GM23248 (cell line): ENCODE measurements around the gene C2orf81. TPM values are rescaled to one million over a fixed set of nuclear protein-coding genes. Genes with fewer than 3 reads are reported as not detected.

Source experiments
- DNase-seq: peaks from one replicate; pipeline ENCODE4 v3.0.0-alpha.2; 2015
- H2AFZ ChIP-seq: fragments of 200-600 bp; sonication (generic); 2 replicates; pipeline ENCODE4 v1.6.1; 2016; ENCODE audit warnings: antibody characterized with exemption
- H3F3A ChIP-seq: fragments of 200-600 bp; sonication (generic); 2 replicates; pipeline ENCODE4 v1.6.1; 2016; ENCODE audit warnings: mild to moderate bottlenecking, antibody characterized with exemption, mixed run types; ENCODE audit not compliant: insufficient read depth
- H3K27ac ChIP-seq: fragments of 200-600 bp; sonication (generic); 2 replicates; pipeline ENCODE4 v1.5.1; 2016; ENCODE audit warnings: mild to moderate bottlenecking
- H3K27me3 ChIP-seq: fragments of 200-600 bp; sonication (generic); replicated peaks from 2 replicates; pipeline ENCODE4 v1.6.1; 2016; ENCODE audit warnings: mild to moderate bottlenecking; ENCODE audit not compliant: insufficient read depth
- H3K36me3 ChIP-seq: fragments of 200-600 bp; sonication (generic); 2 replicates; pipeline ENCODE4 v1.6.1; 2016; ENCODE audit warnings: low read depth, mild to moderate bottlenecking
- H3K4me1 ChIP-seq: fragments of 200-600 bp; sonication (generic); 2 replicates; pipeline ENCODE4 v1.6.1; 2016; ENCODE audit warnings: mild to moderate bottlenecking; ENCODE audit not compliant: insufficient read depth
- H3K4me2 ChIP-seq: fragments of 200-600 bp; sonication (generic); one replicate; pipeline ENCODE4 v1.6.1; 2016; ENCODE audit warnings: mild to moderate bottlenecking; ENCODE audit not compliant: unreplicated experiment
- H3K4me3 ChIP-seq: fragments of 200-600 bp; sonication (generic); 2 replicates; pipeline ENCODE4 v1.5.1; 2016; ENCODE audit warnings: mild to moderate bottlenecking
- H3K79me2 ChIP-seq: fragments of 200-600 bp; sonication (generic); 2 replicates; pipeline ENCODE4 v1.6.1; 2016; ENCODE audit warnings: mild to moderate bottlenecking; ENCODE audit not compliant: insufficient read depth
- H3K9ac ChIP-seq: fragments of 200-600 bp; sonication (generic); 2 replicates; pipeline ENCODE4 v1.6.1; 2016; ENCODE audit warnings: mild to moderate bottlenecking
- H3K9me2 ChIP-seq: fragments of 200-600 bp; sonication (generic); 2 replicates; pipeline ENCODE4 v1.6.1; 2016; ENCODE audit warnings: mixed run types, mild to moderate bottlenecking, moderate library complexity; ENCODE audit not compliant: insufficient read depth
- H3K9me3 ChIP-seq: fragments of 200-600 bp; sonication (generic); one replicate; pipeline ENCODE4 v1.6.1; 2017; ENCODE audit warnings: low read depth
- H4K20me1 ChIP-seq: fragments of 200-600 bp; sonication (generic); 2 replicates; pipeline ENCODE4 v1.6.0; 2016; ENCODE audit not compliant: insufficient read depth
- EZH2 ChIP-seq: fragments of 200-600 bp; sonication (generic); IDR thresholded peaks from 2 replicates; pipeline ENCODE4 v1.6.1; 2018; ENCODE audit warnings: antibody characterized with exemption, mild to moderate bottlenecking; ENCODE audit not compliant: insufficient read depth, poor library complexity, severe bottlenecking
- EZH2phosphoT487 ChIP-seq: fragments of 200-600 bp; sonication (generic); IDR thresholded peaks from 2 replicates; pipeline ENCODE4 v1.6.1; 2018; ENCODE audit warnings: antibody characterized with exemption, moderate library complexity, mild to moderate bottlenecking, low read depth; ENCODE audit not compliant: insufficient read depth
- whole genome bisulfite sequencing, 2 experiments: methylation state at CpG; one replicate each; pipeline ENCODE4 v1.1.6; 2015 to 2017; ENCODE audit warnings: low lambda C conversion rate in 2 of 2, low coverage in 1 of 2; ENCODE audit errors: missing lambda C conversion rate in 2 of 2; 5-methylcytosine and 5-hydroxymethylcytosine counted together
- in situ Hi-C: fragments of 300-500 bp; cut with MboI; formaldehyde crosslinking; loops from 2 replicates; pipeline ENCODE4 v1.15.0; 2020
- polyA plus RNA-seq: library from polyadenylated mRNA; unstranded; fragments of >200 nt; fragmentation: Nextera tagmentation; extraction: Ambion mirVana; gene quantifications from 2 replicates; pipeline ENCODE4 v1.2.1, GENCODE V29; 2016
- total RNA-seq: library from RNA; depleted of rRNA; stranded (reverse); fragments of >200 nt; shearing (Covaris generic); gene quantifications from 2 replicates; pipeline ENCODE4 v1.2.3, GENCODE V29; 2014

C2orf81 gene
- total and polyA plus RNA-seq, 2 experiments from 2014 or later = 3.5 to 6.0 TPM

GRCh38 chr2:74417197-74417596 lies 4.2 kb downstream of the C2orf81 start:
- Histone ChIP-seq H2AFZ (no peak overlapping the region), H3K9me3 (no peaks in the 10 kb centered on the region), H3K9me2 (no peaks in the 10 kb centered on the region), H3K27ac (no peak overlapping the region), H3K79me2 (no peaks in the 10 kb centered on the region), H3K36me3 (no peaks in the 10 kb centered on the region), H3K9ac (no peak overlapping the region), H3K4me3 (no peak overlapping the region), H3K4me2 (no peak overlapping the region), H3K27me3 (no peaks in the 10 kb centered on the region), H3F3A (peaks cover 10% of the 10 kb centered on the region; the same call in 1 of the 2 replicates), H4K20me1 (no peaks in the 10 kb centered on the region), H3K4me1 (peaks cover 14% of the 10 kb centered on the region; the same call in 1 of the 2 replicates)
- DNase-seq = no peak
- WGBS, 2 experiments = 74 to 94% methylated on average over 3 of the region's 3 CpGs
- in situ Hi-C loops = no loop called here
- TF ChIP-seq EZH2 (no peak), EZH2phosphoT487 (no peak)

- TF ChIP-seq EZH2phosphoT487 = no peak
- TF ChIP-seq EZH2 = no peak
- Histone ChIP-seq H3K9me3 (no peaks in the 10 kb centered on the region), H3K79me2 (no peaks in the 10 kb centered on the region), H3K4me2 (no peak overlapping the region), H3K9me2 (no peaks in the 10 kb centered on the region), H3K27me3 (no peaks in the 10 kb centered on the region), H4K20me1 (no peaks in the 10 kb centered on the region), H3K4me3 (no peak overlapping the region), H3K27ac (no peak overlapping the region), H3K4me1 (peaks cover 14% of the 10 kb centered on the region; the same call in 1 of the 2 replicates), H3K9ac (no peak overlapping the region), H3K36me3 (no peaks in the 10 kb centered on the region), H3F3A (peaks cover 10% of the 10 kb centered on the region; the same call in 1 of the 2 replicates), H2AFZ (no peak overlapping the region)
- in situ Hi-C loops = no loop called here
- no peak for DNase-seq
- WGBS, 2 experiments = 41% methylated on average over 3 of the region's 3 CpGs
These were observed 4.6 kb downstream of the C2orf81 start for GRCh38 chr2:74416778-74417177.

GRCh38 chr2:74415762-74416395 lies 5.5 kb downstream of the C2orf81 start:
- H3K4me1 ChIP-seq = peaks cover 13% of the 10 kb centered on the region; the same call in 1 of the 2 replicates
- no peaks in the 10 kb centered on the region for H3K9me3 ChIP-seq
- H3K9ac ChIP-seq = peak overlapping the region; percentile 82
- peaks cover 9% of the 10 kb centered on the region; the same call in 1 of the 2 replicates for H3F3A ChIP-seq
- no peaks in the 10 kb centered on the region for H3K36me3 ChIP-seq
- H4K20me1 ChIP-seq = no peaks in the 10 kb centered on the region
- no peaks in the 10 kb centered on the region for H3K27me3 ChIP-seq
- in situ Hi-C loops = no loop called here
- no peak for TF ChIP-seq EZH2phosphoT487
- H3K4me2 ChIP-seq = peak overlapping the region; percentile 80
- peak; percentile 37 for DNase-seq
- H3K79me2 ChIP-seq = no peaks in the 10 kb centered on the region
- peak overlapping the region; percentile 71 for H3K4me3 ChIP-seq
- 61 to 68% methylated on average over 30 to 35 of the region's 35 CpGs for WGBS, 2 experiments
- H2AFZ ChIP-seq = peak overlapping the region; percentile 96
- H3K27ac ChIP-seq = no peak overlapping the region
- H3K9me2 ChIP-seq = no peaks in the 10 kb centered on the region

GRCh38 chr2:74414881-74415761 lies 6.3 kb downstream of the C2orf81 start:
- H2AFZ ChIP-seq = peak overlapping the region; percentile 96
- peak; percentile 74 for DNase-seq
- H3K36me3 ChIP-seq = no peaks in the 10 kb centered on the region
- no peaks in the 10 kb centered on the region for H3K9me2 ChIP-seq
- WGBS, 2 experiments = 5 to 6% methylated on average over 56 to 60 of the region's 66 CpGs
- in situ Hi-C loops = no loop called here
- H3K4me1 ChIP-seq = peaks cover 7% of the 10 kb centered on the region; the same call in 1 of the 2 replicates
- H3K4me2 ChIP-seq = peak overlapping the region; percentile 80
- H4K20me1 ChIP-seq = no peaks in the 10 kb centered on the region
- TF ChIP-seq EZH2 = no peak
- TF ChIP-seq EZH2phosphoT487 = no peak
- H3F3A ChIP-seq = peaks cover under 1% of the 10 kb centered on the region; the same call in 1 of the 2 replicates
- no peaks in the 10 kb centered on the region for H3K9me3 ChIP-seq
- no peaks in the 10 kb centered on the region for H3K79me2 ChIP-seq
- H3K4me3 ChIP-seq = peak overlapping the region; percentile 71
- no peaks in the 10 kb centered on the region for H3K27me3 ChIP-seq
- H3K9ac ChIP-seq = peak overlapping the region; percentile 82
- H3K27ac ChIP-seq = peak overlapping the region; percentile 14; the same call in 1 of the 2 replicates
